ENCODE results near the gene DCUN1D1.

DNA sequence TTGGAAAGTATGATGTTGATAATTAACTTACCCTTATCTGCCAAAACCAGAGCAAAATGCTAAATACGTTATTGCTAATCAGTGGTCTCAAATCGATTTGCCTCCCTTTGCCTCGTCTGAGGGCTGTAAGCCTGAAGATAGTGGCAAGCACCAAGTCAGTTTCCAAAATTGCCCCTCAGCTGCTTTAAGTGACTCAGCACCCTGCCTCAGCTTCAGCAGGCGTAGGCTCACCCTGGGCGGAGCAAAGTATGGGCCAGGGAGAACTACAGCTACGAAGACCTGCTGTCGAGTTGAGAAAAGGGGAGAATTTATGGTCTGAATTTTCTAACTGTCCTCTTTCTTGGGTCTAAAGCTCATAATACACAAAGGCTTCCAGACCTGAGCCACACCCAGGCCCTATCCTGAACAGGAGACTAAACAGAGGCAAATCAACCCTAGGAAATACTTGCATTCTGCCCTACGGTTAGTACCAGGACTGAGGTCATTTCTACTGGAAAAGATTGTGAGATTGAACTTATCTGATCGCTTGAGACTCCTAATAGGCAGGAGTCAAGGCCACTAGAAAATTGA is 59.7 kb downstream of the DCUN1D1 start:
- TF ChIP-seq, protein P1, sequence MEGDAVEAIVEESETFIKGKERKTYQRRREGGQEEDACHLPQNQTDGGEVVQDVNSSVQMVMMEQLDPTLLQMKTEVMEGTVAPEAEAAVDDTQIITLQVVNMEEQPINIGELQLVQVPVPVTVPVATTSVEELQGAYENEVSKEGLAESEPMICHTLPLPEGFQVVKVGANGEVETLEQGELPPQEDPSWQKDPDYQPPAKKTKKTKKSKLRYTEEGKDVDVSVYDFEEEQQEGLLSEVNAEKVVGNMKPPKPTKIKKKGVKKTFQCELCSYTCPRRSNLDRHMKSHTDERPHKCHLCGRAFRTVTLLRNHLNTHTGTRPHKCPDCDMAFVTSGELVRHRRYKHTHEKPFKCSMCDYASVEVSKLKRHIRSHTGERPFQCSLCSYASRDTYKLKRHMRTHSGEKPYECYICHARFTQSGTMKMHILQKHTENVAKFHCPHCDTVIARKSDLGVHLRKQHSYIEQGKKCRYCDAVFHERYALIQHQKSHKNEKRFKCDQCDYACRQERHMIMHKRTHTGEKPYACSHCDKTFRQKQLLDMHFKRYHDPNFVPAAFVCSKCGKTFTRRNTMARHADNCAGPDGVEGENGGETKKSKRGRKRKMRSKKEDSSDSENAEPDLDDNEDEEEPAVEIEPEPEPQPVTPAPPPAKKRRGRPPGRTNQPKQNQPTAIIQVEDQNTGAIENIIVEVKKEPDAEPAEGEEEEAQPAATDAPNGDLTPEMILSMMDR (conservative IDR thresholded peaks at IDR 0.05; ENCODE audit: low read depth in 2 of 2): no peak
- no peak for TF ChIP-seq POLR2AphosphoS5 (IDR thresholded peaks at IDR 0.05; ENCODE audit: low read depth)
